Stimulated activated CD8-positive, alpha-beta memory T cell treated with anti-CD3 and anti-CD28 coated beads, Interleukin-4, amount 100 ng/mL, for 24 hours (primary cell): Measurements from ENCODE around the gene NR2F1-AS1.
"Not testable (repeated sequence)": the region's sequence is repeated elsewhere in the genome, so short reads cannot be mapped to it uniquely, and the experiment has no call there.

Source experiments
- DNase-seq: peaks from one replicate; pipeline ENCODE4 v3.0.0-alpha.2; 2020; ENCODE audit warnings: low read depth

NR2F1-AS1 gene

DNA sequence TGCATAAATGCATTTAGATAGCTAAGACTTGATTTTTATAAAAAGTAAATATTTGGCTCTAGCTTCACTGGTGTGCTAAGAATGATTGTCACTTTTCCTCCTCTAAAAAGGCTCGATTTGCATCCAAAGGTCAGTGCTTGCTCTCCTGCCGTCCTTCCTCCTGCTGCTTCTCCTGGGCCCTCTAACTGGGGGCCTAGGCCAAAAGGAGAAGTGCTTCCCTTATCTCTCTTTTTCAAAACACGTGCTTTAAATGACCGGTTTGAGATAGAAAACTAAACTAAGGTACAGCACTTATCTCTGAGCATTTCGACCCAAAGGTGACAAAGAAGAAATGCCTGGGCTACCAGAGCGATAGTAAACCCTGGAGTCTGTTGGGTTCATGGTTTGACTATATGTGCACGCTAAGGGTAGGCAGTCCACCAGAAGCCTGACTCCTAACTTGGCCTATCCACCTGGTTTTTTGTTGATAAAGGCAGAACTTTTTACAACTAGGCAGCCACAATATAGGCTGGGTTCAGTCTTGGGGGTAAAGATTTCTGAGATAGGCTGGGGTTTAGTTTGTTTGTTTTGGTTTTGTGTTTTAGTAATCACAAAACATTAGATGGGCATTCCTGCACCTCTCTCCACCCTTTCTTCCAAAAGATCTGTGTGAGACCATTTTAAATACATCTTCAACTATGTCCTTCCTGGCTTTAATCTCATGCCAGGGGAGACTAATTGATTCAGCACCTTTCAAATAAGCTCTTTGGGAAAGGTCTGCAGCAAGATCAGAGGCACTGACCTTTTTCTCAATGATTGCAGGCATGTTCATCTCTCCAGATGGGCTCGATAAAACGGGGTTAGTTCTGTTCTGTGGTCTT is 3.8 kb downstream of the NR2F1-AS1 start:
- no peak for DNase-seq

- DNase-seq: no peak
Measured at GRCh38 chr5:93575461-93576414, 5.3 kb downstream of the NR2F1-AS1 start.

- DNase-seq: no peak
Measured at GRCh38 chr5:93574491-93575305, 6.3 kb downstream of the NR2F1-AS1 start.

GRCh38 chr5:93573354-93574351 is 7.4 kb downstream of the NR2F1-AS1 start:
- DNase-seq: no peak

- no peak for DNase-seq
Measured at GRCh38 chr5:93572608-93573353, 8.2 kb downstream of the NR2F1-AS1 start.

DNA sequence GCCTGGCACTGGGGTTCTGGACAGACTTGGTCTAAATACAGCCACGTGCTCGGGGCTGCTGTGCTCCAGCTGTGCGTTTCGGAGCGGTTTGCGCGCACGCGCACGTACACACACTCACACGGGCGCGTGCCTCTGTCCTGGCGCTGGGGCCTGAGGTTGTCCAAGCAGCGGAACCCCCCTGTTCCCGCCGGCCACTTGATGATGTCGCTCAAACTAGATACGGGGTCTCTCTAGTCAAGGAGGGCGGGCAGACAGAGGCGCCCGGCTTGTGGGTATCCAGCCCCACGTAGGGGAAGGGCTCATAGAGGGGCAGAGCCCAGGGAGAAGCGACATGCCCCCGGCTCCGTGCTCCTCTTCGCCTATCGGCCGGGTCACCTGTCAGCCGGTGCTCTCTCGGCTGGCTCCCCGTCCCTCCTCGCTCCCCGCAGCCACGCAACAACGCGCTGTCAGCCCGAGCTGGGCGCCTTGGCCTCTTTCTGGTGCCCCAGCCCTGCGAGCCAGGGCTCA is 8.9 kb downstream of the NR2F1-AS1 start:
- no peak for DNase-seq

GRCh38 chr5:93571114-93571949 is 9.7 kb downstream of the NR2F1-AS1 start:
- DNase-seq: no peak

DNA sequence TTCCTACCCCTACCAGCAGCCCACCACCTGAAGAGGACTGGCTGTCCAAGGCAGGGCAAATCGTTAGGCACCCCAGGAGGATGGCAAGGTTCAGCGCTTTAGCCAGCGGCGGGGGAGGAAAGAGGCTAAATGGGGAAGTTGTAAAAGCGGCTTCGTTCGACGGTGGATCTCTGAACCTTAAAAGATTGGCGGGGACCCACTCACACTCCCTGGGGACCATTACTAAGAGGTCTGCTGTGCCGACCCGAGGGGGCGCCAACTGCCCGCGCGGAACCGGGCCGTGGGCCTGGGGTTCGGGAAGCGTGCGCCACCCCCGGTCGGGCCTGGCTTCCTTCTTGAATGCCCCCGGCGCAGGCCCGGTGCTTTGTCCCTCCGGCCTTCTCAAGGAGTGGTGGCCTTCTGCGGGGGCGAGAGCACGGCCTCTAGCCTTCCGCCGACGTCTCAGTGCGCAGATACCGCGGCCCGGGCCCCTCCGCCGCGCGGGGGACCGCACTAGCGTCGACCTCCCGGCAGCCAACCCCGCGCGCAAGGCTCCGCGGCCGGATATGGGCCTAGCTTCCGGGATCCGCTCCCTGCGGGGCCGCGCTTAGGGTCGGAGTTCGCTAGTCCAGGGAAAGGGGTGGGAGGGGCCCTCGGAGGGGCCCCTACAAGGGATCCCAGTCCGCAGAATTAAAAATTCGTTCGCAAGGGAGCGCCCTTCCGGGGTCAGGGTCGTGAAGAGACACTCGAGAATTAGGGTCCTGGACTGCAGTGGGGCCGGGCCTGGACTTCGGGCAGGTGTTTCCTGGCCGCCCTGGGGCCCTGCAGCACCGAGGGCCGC is 10.5 kb downstream of the NR2F1-AS1 start:
- no peak for DNase-seq

DNA sequence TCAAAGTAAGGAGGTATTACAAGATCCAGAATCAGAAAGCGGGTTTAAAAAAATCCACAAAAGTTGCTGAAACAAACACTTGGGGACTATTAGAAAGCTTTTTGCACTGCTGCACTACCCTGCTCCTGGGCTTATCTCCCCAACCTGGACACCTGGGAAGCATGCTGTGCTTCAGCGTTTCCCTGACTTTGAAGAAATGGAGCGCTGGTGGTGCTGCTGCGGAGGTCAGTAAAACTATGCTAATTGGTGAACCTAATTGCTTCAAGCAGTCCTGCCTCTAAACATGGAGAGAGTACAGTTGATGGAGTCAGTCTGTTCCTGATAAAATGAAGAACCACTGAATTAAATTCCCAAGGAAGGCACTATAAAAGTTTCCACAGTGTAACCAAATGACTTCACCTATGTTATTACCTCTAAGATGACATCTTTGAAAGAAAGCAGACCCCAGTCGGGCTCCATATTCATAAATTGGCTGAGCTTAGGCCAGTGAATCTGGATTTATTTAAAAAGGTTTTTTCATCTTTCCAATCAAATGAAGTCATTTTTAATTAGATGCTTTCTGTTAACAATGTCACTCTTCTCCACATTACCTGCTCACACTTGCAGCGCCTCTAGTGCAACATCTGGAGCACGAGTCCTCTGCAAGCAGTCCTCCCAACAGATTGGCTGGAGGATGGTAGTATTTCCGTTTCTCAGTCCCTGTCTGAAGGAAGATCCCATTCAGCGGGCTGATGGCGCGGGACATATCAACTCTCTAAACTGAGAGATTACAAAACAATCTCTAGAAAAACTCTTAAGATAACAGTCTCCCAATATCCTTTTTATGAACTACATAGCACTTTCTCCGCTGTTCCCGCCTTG is 11.5 kb downstream of the NR2F1-AS1 start:
- no peak for DNase-seq

DNA sequence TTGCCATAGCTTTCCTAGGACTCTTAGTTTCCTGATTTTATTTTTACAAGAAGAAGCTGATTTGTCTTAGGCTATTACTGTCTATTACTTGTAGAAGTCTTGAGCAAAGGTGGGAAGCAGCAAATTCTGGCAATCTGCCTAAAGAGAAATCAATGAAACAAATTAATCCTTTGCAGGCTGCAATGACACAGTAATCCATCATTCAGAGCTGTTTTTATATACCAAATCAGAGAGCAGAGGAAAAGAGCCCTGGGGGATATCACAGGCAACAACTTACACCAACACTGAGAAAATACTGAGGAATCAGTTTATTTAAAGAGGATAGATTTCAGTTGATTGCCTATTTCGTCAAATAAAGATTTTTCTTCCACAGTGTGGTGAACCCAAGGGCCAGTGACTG is 13.6 kb downstream of the NR2F1-AS1 start:
- no peak for DNase-seq

DNA sequence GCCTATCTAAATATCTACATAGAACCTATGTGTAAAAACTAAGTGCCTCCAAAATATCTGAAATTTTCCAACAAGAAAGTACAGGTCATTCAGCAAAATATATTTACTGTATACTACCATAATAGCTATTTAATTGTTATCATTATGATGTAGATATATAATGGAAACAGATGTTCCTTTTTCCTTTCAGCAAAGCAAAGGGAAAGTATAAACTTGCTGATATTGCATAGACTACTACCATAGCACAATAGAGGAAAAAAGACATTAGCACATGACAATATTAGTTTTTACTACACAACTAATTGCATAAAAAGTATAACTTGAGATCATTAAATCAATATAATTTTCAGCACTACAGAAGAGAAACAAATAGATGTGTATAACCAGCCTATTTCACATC is 14.9 kb downstream of the NR2F1-AS1 start:
- no peak for DNase-seq

DNA sequence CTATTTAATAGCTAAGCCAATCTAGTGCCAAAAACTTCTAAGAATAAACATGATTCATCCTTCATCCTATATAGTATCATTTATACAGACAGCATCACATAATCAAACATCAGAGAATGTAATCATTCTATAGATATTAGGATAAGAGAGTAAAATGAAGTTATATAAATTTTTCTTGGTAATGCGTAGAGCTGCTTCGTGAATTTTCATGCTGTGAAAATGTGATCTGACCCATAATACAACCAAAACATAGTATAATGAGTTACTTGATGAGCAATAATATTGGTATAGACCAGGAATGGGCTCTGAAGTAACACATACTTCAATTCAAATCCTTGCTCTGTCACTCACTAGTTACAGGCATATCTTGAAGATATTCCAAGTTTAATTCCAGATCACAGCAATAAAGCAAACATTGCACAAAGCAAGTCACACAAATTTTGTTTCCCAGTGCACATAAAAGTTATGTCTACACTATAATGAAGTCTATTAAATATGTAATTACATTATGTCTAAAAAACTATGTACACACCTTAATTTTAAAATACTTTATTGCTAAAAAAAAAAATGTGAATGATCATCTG is 23.9 kb downstream of the NR2F1-AS1 start:
- DNase-seq: no peak

GRCh38 chr5:93549594-93549993 is 31.4 kb downstream of the NR2F1-AS1 start:
- not testable (repeated sequence) for DNase-seq

GRCh38 chr5:93545872-93546271 is 35.1 kb downstream of the NR2F1-AS1 start:
- no peak for DNase-seq

- no peak for DNase-seq
Measured at GRCh38 chr5:93532370-93532769, 48.6 kb downstream of the NR2F1-AS1 start.

- not testable (repeated sequence) for DNase-seq
Measured at GRCh38 chr5:93521815-93522214, 59.2 kb downstream of the NR2F1-AS1 start.

- DNase-seq: no peak
Measured at GRCh38 chr5:93519740-93520139, 61.3 kb downstream of the NR2F1-AS1 start.
